ENCODE measurements around the gene IL13.
"Not testable (repeated sequence)": the region's sequence is repeated elsewhere in the genome, so short reads cannot be mapped to it uniquely, and the experiment has no call there.

The IL13 gene

GRCh38 chr5:132691755-132692631 is 34.0 kb downstream of the IL13 start:
- H3K27ac ChIP-seq (ENCODE audit: low read length); H3K9me3 ChIP-seq (ENCODE audit: control insufficient read depth in 2 of 2, low read length in 2 of 2); H3K27me3 ChIP-seq (ENCODE audit: control insufficient read depth in 1 of 2, insufficient read depth in 2 of 2, low read length in 2 of 2); H3K36me3 ChIP-seq (ENCODE audit: control insufficient read depth in 2 of 2, insufficient read depth in 2 of 2, low read length in 2 of 2); H3K4me3 ChIP-seq (ENCODE audit: low read length in 2 of 2); H3K9ac ChIP-seq (ENCODE audit: low read length in 2 of 2); H3K4me1 ChIP-seq (ENCODE audit: control insufficient read depth, insufficient read depth, low read length): not testable (repeated sequence)

GRCh38 chr5:132692632-132692967 is 34.6 kb downstream of the IL13 start:
- H3K9me3 ChIP-seq (ENCODE audit: control insufficient read depth in 2 of 2, low read length in 2 of 2), result no peaks in the 10 kb centered on the region
- no peaks in the 10 kb centered on the region for H3K27me3 ChIP-seq (ENCODE audit: control insufficient read depth in 1 of 2, insufficient read depth in 2 of 2, low read length in 2 of 2)
- H3K4me3 ChIP-seq (ENCODE audit: low read length in 2 of 2), result no peak overlapping the region
- H3K27ac ChIP-seq (ENCODE audit: low read length), result no peak overlapping the region
- no peak overlapping the region for H3K9ac ChIP-seq (ENCODE audit: low read length in 2 of 2)
- no peaks in the 10 kb centered on the region for H3K4me1 ChIP-seq (ENCODE audit: control insufficient read depth, insufficient read depth, low read length)
- no peaks in the 10 kb centered on the region for H3K36me3 ChIP-seq (ENCODE audit: control insufficient read depth in 2 of 2, insufficient read depth in 2 of 2, low read length in 2 of 2)

GRCh38 chr5:132695956-132696355 is 38.0 kb downstream of the IL13 start:
- Histone ChIP-seq H3K4me3 (ENCODE audit: low read length in 2 of 2) (no peak overlapping the region), H3K9ac (ENCODE audit: low read length in 2 of 2) (no peak overlapping the region), H3K27ac (ENCODE audit: low read length) (no peak overlapping the region), H3K27me3 (ENCODE audit: control insufficient read depth in 1 of 2, insufficient read depth in 2 of 2, low read length in 2 of 2) (no peaks in the 10 kb centered on the region), H3K4me1 (ENCODE audit: control insufficient read depth, insufficient read depth, low read length) (no peaks in the 10 kb centered on the region), H3K36me3 (ENCODE audit: control insufficient read depth in 2 of 2, insufficient read depth in 2 of 2, low read length in 2 of 2) (peaks cover 6% of the 10 kb centered on the region in 2 donors), H3K9me3 (ENCODE audit: control insufficient read depth in 2 of 2, low read length in 2 of 2) (no peaks in the 10 kb centered on the region)

- H3K9me3 ChIP-seq (ENCODE audit: control insufficient read depth in 2 of 2, low read length in 2 of 2), result no peaks in the 10 kb centered on the region
- no peak overlapping the region for H3K27ac ChIP-seq (ENCODE audit: low read length)
- no peak overlapping the region for H3K9ac ChIP-seq (ENCODE audit: low read length in 2 of 2)
- H3K27me3 ChIP-seq (ENCODE audit: control insufficient read depth in 1 of 2, insufficient read depth in 2 of 2, low read length in 2 of 2), result no peaks in the 10 kb centered on the region
- H3K4me1 ChIP-seq (ENCODE audit: control insufficient read depth, insufficient read depth, low read length), result no peaks in the 10 kb centered on the region
- H3K4me3 ChIP-seq (ENCODE audit: low read length in 2 of 2), result no peak overlapping the region
- H3K36me3 ChIP-seq (ENCODE audit: control insufficient read depth in 2 of 2, insufficient read depth in 2 of 2, low read length in 2 of 2), result peaks cover 10 to 11% of the 10 kb centered on the region in 2 donors
Observed at GRCh38 chr5:132704875-132705274, 46.9 kb downstream of the IL13 start.

GRCh38 chr5:132708645-132709044 is 50.7 kb downstream of the IL13 start:
- Histone ChIP-seq H3K27ac (ENCODE audit: low read length) (no peak overlapping the region), H3K4me3 (ENCODE audit: low read length in 2 of 2) (no peak overlapping the region), H3K9me3 (ENCODE audit: control insufficient read depth in 2 of 2, low read length in 2 of 2) (no peaks in the 10 kb centered on the region), H3K36me3 (ENCODE audit: control insufficient read depth in 2 of 2, insufficient read depth in 2 of 2, low read length in 2 of 2) (no peaks in the 10 kb centered on the region), H3K4me1 (ENCODE audit: control insufficient read depth, insufficient read depth, low read length) (no peaks in the 10 kb centered on the region), H3K27me3 (ENCODE audit: control insufficient read depth in 1 of 2, insufficient read depth in 2 of 2, low read length in 2 of 2) (no peaks in the 10 kb centered on the region), H3K9ac (ENCODE audit: low read length in 2 of 2) (no peak overlapping the region)

Data from stomach smooth muscle (tissue), 2 donors.